HG03442 (cell line): ENCODE data around the gene RPH3AL.
"Not testable (repeated sequence)": the region's sequence is repeated elsewhere in the genome, so short reads cannot be mapped to it uniquely, and the experiment has no call there.

Source experiments
- ATAC-seq: cut with Tn5 transposase; IDR thresholded peaks from one replicate; pipeline ENCODE4 v1.9.1; 2021; ENCODE audit warnings: mild to moderate bottlenecking, moderate library complexity; ENCODE audit not compliant: unreplicated experiment

RPH3AL gene

DNA sequence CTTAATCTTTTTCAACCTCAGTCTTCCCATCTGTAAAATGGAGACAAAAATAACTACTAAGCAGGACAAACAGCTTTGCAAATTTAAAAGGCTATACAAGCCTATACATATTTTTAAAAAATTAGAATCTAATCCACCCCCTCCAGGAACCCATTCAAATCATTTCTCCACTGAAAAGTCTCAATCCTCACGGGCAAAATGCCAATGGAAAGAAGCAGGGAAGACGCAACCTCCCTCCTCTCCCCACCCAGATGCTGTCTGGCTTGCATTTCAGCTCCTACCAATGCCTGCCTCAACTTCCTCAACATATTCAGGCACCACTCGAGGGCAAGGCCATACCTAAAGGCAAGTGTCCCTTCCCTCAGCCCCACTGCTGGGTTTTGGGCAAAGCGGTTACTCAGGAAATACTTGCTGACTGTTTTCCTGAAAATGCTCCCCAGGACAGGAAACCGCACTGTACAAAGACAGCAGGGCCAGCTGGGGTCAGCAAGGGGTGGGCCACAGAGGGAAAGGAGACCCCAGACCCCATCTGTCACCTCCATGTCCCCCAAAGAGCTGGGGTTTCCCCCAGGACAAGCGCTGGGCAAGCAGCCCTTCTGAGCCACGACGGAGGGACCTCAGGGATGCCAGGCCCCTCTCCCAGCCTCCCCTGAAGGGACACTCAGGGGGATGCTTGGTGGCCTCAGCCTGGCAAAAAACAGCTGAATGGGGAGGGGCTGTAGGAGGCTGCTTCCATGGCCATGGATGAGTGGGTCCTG lies 123.5 kb downstream of the RPH3AL start:
- ATAC-seq, result no peak

DNA sequence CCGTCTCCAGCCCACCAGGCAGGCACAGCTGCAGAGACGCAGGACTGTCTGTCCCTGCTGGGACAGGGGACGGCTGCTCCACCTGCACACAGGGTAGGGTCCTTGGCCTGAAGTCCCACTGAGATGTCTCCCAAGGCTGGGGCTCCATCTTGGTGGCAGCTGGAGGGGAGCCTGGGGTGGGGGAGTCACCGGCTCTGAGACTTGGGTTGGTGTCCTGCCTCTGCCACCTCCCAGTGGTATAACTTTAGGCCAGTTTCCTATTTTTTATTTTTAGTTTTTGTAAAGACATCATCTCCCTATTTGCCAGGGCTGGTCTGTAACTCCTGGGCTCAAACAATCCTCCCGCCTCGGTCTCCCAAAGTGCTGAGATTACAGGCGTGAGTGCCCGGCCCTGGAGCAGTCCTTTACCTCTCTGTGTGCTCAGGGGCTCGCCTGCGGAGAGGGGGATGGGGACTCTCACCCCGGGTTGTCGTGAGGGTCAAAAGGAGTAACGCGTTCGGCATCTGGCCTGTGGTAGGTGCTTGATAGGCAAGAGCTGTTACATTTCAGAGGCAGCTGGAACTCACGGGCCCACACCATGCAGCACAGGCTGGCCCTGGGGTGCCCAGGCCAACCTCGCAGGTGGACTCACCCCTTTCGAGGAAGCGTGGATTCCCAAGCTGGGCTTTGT lies 124.5 kb downstream of the RPH3AL start:
- no peak for ATAC-seq

DNA sequence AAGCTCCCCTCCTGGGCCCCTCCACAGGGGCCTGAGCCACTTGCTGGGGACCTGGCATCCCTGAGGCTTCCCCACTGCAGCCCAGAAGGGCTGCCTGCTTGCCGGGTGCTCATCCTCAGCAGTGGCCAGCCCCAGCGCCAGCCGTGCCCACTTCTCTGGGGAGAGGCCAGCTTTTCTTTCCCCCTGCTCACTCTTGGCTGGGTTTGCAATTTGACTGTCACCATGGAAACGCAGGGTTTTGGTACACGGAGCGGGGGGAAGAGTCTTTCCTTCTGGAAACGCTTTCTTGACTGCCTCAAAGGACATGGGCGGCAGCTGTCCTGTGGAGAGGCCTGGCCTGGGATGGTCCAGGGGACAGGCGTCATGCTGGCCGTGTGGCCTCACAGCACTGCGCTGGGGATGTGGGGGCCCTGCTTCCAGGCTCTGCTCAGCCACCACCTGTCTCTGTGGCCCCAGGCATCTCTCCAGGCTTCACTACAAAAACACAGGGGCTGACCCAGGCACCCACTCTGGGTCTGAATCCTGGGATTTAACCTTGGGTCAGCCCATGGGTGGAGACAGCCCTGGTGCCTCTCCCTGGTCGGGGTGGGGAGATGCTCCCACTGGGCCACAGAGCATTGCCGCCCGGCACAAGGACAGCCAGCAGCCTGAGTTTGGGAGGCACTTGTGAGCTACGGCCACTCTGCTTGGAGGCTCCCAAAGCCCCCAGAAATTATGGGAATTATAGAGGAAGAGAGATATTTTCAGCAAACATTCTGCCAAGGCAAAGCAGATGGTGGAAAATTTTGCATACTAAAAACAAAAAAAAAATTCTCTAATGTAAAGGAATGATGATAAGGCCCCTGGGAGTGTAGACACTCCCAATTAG lies 125.3 kb downstream of the RPH3AL start:
- no peak for ATAC-seq

DNA sequence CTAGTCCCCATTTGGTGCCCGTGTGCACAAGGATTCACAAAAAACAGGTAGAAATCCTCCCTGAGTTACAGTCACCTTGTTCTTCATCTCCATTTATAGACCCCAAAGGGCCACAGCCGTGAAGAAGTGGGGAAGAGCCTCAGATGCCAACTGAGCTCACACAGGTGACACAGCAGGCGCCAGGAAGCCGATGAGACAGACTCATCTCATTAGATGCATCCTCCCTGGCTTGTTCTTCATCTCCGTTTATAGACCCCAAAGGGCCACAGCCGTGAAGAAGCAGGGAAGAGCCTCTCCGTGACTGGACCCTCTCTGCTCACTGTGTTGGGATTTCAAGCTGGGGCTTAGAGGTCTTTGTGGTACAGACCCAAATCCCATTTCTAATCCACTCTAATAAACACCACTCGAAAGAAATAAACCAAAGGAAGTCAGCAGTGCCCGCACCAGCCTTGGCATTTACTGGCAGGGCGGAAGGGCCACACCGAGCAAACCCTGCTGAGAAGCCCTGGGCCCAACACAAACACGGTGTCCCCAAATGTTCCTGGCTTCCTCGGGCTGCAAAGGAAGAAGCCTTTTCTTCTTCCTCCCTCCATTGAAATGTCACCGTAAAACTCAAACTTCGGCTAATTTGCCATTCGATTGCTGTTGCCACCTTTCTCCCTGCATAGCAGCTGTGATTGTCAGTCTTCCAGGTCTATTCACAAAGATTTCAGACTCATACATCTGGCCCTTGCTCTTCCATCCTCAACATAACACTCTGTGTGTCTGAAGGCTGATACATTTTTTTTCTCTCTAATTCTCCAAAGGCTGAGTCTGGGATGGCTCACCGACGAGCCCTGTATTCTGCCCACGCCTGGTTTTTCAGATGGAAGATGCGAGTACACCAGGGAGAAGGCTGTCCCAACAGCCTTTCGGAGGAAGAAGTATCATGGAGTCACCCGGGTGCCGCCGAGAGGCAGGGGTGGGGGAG lies 126.2 kb downstream of the RPH3AL start:
- no peak for ATAC-seq

DNA sequence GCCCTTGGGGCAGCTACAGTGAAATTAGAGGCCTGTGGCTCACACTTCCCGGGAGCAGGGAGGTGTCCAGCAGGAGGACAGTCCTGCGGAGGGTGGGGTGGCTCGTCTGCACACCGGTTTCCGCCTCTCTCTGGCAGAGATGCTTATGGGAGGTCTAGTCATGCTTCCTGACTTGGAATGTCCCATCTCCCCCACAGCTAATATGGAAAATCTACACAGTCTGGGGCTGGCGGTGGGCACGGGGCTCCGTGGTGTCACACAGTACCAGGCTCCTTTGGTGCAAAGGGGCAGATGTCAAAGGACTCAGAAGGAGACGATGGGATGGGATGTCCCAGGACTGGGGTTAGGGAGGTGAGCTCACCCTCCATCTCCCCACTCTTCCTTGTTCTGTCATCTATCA lies 127.1 kb downstream of the RPH3AL start:
- ATAC-seq, result no peak

DNA sequence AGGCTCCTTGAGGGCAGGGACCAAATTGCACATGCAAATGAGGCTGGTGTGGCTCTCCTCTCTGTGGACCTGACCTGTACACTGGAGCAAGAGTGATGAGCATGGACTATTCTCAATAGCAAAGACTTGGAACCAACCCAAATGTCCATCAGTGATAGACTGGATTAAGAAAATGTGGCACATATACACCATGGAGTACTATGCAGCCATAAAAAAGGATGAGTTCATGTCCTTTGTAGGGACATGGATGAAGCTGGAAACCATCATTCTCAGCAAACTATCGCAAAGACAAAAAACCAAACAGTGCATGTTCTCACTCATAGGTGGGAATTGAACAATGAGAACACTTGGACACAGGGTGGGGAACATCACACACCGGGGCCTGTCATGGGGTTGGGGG lies 128.0 kb downstream of the RPH3AL start:
- not testable (repeated sequence) for ATAC-seq

DNA sequence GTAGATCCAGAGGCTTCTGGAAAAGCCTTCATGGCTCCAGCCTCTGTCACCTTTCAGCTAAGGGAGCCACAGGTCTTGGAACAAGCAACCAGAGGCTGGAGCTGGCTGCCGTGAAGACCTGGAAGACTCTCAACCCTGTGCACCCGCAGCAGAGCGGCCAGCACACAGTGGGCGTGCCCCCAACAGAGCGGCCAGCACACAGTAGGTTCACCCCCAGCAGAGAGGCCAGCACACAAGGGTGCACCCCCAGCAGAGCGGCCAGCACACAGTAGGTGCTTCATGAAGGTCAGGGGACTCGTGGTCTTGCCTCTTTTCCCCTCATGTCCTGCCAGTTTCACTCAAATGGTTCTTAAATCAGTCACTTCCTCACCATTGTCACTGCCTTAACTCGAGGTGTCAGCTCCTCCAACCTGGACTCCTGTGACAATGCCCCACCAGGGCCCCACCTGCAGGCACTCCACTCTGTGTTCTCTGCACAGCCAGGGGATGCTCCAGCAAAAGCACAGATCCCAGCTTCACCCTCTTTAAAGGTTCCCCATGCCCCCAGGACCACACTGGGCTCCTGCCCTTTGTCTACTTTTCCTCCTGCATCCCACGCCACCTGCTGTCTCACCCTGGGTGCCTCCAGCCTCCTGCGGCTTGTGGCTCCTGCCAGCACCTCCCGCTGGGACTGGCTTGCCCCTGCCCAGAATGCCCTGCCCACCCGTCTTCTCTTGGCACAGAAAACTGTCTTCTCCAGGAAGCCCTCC lies 128.7 kb downstream of the RPH3AL start:
- no peak for ATAC-seq

DNA sequence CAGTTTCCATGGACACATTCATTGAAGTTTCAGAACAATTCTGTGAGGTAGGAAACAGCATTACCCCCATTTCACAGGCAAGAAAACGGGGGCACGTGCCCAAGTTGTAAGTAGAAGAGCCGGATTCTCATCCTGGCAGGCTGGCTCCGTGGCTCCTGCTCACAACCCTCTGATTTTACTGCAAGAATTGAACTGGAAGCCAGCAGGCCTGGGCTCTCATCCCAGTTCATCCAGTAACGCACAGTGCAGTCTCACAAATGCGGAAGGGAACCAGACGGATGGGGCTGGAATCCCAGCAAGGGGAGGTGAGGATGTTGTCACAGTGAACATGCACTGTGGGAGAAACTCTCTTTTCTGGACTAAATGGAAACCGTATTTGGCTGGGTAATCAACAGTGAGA lies 130.4 kb downstream of the RPH3AL start:
- no peak for ATAC-seq

DNA sequence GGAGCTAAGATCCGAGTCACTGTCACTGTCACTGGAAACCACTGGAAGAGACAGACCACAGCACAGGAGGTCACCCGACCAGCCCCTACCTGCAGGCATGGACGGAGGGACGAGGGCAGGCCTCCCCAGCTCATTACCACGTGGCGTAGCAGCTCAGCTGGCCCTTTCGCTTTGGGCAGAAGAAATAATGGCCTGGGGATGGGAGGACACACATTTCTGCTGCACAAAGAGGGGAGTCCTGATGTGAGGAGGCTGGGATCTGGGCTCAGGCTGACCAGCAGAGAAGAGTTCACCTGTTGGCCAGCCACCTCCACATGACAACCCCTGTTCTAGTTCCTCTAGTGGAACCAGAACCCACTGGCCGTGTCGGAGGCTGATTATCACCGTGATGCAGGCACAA lies 132.9 kb downstream of the RPH3AL start:
- no peak for ATAC-seq

DNA sequence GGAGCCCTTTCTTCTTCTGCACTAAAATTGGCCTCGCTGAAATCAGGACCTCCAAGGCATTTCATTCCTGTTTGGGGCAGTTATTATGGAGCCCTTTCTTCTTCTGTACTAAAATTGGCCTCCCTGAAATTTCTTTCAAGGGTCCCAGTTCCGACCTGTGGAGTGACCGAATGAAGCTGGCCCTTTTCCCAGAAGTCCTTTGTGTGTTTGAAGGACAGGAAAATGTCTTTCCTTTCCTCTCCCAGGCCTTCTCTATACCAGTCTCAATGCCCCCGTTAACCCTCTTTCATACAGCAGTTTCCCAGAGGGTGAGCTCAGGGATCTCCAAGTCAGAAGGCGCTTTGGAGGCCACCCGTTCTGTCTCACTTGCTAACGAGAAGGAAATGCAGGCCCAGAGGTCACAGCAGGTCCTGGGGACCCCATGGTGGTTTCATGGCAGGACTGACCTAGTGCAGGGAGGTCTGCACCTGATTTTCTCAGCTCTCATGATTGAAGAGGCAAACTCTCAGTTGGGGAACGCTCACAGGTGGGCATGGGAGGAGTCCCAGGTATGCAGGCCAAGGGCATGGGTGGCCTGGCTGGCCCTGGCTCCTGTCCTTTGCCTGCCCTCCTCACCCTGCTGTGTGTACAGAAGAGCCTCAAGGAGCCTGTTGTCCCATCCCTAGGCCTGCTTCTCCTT lies 134.0 kb downstream of the RPH3AL start:
- ATAC-seq, result no peak

DNA sequence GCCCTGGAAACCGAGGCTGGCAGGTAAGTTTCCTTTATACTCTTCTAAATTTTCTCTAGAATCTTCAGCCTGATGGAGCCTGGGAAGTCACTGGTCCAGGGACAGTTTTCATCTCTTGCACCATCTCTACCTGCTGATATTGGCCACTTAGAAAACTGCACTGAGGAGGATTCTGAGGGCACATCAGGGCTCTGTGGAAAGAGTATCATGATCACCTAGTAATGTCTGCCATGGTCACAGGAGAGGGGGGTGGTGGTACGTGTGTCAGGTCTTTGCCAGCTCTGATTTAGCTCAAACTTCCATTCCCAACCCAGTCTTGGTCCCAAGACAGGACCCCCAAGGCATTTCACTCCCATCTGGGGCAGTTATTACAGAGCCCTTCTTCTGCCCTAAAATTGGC lies 136.0 kb downstream of the RPH3AL start:
- no peak for ATAC-seq

DNA sequence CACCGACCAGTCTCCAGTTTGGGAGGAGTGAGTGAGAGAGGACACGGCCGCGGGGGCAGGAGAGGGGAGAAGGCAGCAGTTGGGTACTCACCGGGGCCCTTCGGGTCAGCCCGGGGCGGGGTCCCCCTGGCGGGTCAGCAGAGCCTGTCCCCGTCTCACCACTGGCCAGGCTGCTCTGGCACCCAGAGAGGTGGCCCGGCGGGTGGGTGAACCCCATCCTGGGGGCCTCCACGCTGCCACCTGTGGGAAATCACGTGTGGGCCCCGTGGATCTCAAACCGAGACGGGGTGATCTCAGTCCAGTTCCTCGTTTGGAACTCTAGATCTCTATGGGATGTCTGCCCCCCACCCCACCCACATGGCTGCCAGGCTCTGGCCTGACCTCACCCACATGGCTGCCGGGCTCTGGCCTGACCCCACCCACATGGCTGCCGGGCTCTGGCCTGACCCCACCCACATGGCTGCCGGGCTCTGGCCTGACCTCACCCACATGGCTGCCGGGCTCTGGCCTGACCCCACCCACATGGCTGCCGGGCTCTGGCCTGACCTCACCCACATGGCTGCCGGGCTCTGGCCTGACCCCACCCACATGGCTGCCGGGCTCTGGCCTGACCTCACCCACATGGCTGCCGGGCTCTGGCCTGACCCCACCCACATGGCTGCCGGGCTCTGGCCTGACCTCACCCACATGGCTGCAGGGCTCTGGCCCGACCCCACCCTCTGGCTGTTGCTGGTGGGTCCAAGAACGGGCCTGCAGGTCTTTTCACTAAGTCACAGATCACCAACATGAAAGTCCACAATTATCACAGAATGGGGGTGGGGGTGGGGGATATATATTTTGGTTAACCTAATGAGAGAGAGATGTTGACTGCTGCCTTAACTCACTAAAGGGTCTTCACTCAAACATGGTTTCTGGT lies 136.8 kb downstream of the RPH3AL start:
- ATAC-seq, result not testable (repeated sequence)

DNA sequence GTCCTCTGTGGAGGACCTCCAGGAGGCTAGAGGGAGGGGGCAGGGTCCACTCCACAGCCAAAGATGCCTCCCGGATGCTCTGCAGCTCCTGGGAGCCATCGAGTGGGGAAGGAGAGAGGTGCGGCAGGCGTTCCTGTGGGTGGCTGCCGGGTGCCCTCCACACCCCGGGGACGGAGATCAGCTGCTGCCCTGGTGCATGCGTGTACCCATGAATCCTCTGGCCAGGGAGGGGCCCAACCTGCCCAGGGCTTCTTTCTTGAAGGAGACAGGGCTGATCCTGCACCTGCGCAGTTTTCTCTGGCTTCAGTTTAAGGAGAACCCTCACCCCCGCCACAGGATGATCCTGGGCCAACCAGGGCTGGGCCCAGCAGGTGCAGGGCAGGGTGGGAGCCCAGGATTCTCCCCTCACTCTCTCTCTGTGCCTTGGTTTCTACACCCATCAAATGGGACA lies 137.7 kb downstream of the RPH3AL start:
- ATAC-seq, result no peak

DNA sequence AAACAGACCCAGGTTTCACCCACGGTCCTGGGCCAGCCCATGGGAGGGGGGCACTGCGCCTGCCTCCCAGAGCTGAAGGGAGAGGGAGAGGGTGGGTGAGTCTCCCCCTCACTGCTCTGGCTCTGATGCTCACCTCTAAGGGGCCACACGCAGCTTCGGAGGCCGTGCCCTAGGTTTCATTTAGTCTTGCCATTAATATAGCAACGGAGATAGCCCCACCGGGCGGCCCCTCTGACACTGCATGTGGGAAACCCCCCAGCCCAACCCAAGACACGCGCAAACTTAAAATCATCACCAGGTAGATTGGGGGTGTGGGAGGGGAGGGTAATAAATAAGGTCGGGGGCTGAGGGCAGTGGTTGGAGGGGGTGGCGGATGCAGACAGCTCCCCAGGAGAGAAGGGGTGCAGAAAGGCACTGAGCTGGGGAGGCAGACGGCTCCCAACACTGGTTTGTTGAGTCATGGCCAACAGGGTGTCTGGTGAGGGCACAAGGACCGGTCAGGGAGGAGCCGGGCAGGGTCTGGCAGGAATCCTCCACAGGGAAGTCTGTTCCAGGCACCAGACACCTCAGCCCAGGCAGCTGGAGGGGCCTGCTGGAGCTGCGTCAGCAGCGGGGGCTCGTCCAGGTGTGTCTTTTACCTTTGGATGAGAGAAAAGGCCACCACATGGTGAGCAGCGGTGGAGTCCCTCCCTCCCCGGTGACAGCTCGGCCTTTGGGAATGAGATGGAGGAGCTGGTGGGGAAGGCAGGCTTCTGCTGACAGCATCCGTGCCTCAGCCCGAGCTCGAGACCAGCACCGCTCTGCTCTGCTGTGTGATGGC lies 139.1 kb downstream of the RPH3AL start:
- ATAC-seq, result no peak

DNA sequence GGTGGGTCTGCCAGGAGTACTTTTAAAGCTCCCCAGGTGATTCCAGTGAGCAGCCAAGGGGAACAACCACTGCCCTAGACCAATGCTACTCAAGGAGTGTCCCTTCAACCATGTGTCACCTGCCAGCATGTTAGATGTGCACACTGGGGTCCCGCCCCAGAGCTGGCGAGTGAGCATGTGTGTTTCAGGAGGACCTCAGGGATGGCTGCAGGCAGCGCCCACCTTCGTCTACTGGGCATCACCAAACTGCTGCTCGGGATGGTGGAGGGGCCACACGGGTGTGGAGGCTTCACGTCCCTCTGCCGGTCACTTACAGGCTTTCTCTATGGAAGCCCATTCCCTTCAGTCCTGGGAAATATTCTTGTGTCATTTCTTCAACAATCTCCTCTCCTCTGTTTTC lies 142.2 kb downstream of the RPH3AL start:
- no peak for ATAC-seq

DNA sequence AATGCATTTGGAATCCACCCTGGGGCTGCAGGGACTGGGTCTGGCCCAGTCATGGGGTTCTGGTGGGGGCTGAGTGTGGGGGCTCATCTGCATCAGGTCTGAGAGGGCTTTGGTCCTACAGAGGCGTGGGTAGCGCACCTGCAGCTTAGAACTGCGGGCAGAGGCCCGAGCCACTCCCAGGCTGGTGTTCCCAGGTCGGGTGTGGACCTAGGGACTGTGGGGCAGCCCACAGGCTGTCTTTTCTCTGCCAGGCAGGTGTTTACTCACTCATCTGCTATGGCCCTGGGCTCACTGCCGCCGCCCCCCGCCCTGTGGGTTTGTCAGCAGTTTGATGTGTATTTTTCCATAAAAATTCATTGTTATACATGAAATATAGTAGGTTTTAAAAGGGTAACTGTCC lies 144.2 kb downstream of the RPH3AL start:
- ATAC-seq, result no peak

DNA sequence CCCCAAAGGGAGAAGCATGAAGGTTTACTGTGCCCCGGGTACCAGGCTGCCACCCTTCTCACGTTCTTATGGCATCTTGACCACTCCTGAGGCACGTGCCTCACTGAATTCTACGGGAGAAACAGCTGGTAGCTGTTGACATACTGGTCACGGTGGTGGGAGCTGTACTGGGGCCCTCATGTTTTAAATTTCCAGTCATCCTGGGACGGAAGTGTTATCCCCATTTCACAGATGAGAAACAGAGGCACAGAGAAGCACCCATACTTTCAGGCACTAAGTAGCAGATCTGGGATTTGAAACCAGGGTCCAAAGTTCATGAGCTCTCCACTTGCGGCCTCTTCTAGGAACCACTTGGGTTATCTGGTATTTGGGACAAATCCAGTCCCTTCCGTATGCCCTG lies 144.8 kb downstream of the RPH3AL start:
- ATAC-seq, result no peak
